ENCODE results near the gene RTTN.

RTTN gene

GRCh38 chr18:69969491-69969890 lies 236.0 kb downstream of the RTTN start:
- no peak for DNase-seq

- DNase-seq = no peak
Measured at GRCh38 chr18:69968039-69968438, 237.4 kb downstream of the RTTN start.

GRCh38 chr18:69963196-69963595 lies 242.3 kb downstream of the RTTN start:
- no peak for DNase-seq

- DNase-seq = no peak
Measured at GRCh38 chr18:69961718-69962117, 243.8 kb downstream of the RTTN start.

- DNase-seq = no peak
Measured at GRCh38 chr18:69958422-69958821, 247.1 kb downstream of the RTTN start.

- DNase-seq = no peak
Measured at GRCh38 chr18:69957747-69958146, 247.7 kb downstream of the RTTN start.

- no peak for DNase-seq
Measured at GRCh38 chr18:69956665-69957620, 248.5 kb downstream of the RTTN start.

GRCh38 chr18:69956057-69956456 lies 249.4 kb downstream of the RTTN start:
- no peak for DNase-seq

- no peak for DNase-seq
Measured at GRCh38 chr18:69954719-69955480, 250.6 kb downstream of the RTTN start.

GRCh38 chr18:69953191-69953590 lies 252.3 kb downstream of the RTTN start:
- no peak for DNase-seq
